Stimulated activated CD4-positive, alpha-beta T cell treated with anti-CD3 and anti-CD28 coated beads, Interleukin-12 subunit alpha, Interleukin-12 subunit beta, amount 100 ng/mL, for 4 hours (primary cell): ENCODE data around the gene CHST11.
"Not testable (repeated sequence)": the region's sequence is repeated elsewhere in the genome, so short reads cannot be mapped to it uniquely, and the experiment has no call there.

Experiments
- DNase-seq: peaks from one replicate; pipeline ENCODE4 v3.0.0-alpha.2; 2020

CHST11 gene

DNA sequence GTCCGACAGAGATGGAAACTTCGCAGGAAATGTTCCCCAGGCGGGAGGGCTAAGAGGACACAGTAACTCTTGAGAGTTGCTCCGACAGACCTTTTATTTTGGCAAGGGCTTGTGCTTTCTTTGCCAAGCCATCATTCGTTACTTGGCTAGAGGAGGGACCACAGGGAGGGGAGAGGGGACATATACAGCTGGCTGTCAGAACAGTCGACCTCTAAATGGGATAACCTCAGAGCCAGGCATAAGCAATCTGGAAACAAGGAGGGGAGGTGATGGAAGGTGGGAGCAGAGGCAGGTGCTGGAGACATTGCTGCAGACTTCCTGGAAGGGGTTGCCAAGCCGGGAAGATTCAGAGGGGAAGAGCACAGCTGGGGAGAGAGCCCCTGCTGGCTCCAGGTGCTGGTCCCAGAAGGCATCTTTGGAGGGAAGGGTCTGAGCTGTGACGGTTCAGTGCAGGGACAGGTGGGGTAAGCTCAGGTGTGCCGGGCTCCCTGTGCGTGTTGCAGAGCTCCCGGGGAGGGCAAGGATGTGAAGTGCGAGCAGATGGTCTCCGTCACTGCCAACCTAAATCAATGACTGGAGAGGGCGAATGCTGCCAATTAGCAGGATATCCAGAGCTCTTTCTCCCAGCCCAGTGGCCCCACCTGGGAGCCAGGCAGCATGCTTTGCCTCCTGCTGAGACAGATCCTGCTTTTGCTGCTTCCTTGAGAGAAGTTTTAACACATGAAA, 50.1 kb downstream of the CHST11 start:
- no peak for DNase-seq

- DNase-seq: no peak
These were observed 50.9 kb downstream of the CHST11 start for GRCh38 chr12:104507672-104508071.

- no peak for DNase-seq
These were observed 52.2 kb downstream of the CHST11 start for GRCh38 chr12:104508752-104509446.

- DNase-seq: no peak
These were observed 53.6 kb downstream of the CHST11 start for GRCh38 chr12:104510145-104510872.

DNA sequence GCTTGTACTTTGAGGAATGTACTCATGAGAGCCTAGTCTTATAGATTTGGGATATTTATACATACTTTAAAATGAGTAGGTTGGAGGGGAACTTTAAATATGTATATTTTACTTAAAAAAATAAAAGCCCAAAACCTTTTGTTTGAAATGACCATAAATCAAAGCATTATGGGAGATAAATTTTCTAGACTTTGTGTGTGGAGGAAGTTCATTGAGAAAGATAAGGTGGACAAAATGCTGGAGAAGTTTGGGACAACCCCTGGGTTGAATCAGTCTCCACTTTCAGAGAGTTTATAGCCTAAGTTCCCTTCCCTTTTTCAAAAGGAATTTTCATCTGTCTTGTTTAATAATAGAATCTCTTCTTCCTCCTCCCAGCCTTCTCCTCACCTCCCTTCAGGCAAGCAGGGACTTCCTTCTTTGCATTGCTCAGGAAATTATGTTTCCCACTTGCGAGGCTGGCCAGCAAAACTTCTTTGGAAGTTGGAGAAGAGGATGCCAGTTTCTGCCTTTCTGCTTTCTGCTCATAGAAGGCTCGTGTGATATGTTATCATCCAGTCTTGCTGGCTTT, 54.2 kb downstream of the CHST11 start:
- no peak for DNase-seq

DNA sequence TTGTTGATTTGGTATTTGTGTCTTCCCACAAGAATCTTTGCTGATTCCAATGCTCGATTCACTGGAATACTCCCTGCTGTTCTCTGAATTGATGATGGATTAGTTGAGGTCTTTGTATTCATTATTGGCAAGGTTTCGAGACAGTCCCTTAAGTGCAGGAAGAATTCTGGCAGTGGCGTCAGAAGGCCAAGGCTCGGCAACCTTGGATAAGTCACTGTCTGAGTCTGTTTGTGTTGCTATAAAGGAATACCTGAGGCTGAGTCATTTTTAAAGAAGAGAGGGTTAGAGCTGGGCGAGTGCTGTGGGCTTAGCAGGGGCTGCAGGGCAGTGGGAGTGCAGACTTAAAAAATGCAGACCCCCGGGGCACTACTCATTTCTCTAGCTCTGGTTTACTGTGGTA, 56.9 kb downstream of the CHST11 start:
- DNase-seq: no peak

DNA sequence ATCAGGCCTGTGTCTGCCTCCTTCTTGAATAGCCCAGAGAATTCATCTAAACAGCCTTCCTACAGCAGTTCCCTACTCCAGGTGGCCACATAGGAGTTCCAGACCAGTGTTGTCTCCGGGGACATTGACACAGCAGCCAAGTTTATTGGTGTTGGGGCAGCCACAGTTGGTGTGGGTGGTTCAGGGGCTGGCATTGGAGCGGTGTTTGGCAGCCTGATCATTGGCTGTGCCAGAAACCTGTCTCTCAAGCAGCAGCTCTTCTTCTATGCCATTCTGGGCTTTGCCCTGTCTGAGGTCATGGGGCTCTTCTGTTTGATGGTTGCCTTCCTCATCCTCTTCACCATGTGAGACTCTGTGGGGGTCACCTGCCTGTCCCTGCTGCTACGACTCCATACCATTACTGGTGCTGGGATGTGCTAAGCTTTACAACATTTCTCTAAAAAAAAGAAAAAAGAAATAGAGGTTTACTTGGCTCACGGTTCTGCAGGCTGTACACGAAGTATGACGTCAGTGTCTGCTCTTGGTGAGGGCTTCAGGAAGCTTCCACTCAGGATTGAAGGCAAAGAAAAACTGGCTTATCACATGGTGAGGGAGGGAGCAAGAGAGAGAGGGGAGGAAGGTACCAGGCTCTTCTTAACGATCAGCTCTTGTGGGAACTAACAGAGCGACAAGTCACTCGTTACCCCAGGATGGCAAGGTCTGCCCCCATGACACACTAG, 57.5 kb downstream of the CHST11 start:
- no peak for DNase-seq

GRCh38 chr12:104515899-104516298, 59.2 kb downstream of the CHST11 start:
- DNase-seq: no peak

DNA sequence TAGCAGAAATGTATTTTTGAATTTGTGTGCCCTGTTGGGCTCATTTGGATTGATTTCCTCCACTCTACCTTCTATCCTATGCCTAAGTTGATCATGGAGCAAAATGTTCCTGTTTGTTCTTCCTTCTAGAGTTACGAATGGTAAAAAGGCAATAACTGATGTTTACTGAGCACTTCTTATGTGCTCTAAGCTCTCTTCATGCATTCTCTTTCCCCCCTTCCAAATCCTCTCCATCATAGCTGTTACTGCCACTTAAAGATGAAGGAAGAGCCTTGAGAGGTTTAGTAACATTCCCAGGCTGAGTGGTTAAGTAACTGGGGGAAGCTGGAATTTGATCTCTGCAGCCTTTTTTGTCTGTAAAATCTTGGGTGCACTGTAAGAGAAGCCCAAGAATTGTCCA, 60.1 kb downstream of the CHST11 start:
- no peak for DNase-seq

DNA sequence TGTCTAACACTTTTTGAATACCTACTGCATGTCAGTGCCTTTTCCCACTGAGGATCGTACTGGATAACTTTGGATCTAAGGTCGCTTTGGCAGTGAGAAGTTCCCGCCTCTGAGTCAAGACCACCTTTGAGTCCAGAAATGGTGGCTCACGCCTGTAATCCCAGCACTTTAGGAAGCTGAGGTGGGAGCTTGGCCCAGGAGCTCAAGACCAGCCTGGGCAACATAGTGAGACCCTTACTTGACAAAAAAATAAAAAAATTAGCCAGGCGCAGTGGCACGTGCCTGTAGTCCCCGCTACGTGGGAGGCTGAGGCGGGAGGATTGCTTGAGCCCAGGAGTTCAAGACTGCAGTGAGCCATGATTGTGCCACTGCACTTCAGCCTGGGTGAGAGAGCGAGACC, 61.1 kb downstream of the CHST11 start:
- DNase-seq: no peak

- DNase-seq: no peak
These were observed 62.7 kb downstream of the CHST11 start for GRCh38 chr12:104519190-104520019.

DNA sequence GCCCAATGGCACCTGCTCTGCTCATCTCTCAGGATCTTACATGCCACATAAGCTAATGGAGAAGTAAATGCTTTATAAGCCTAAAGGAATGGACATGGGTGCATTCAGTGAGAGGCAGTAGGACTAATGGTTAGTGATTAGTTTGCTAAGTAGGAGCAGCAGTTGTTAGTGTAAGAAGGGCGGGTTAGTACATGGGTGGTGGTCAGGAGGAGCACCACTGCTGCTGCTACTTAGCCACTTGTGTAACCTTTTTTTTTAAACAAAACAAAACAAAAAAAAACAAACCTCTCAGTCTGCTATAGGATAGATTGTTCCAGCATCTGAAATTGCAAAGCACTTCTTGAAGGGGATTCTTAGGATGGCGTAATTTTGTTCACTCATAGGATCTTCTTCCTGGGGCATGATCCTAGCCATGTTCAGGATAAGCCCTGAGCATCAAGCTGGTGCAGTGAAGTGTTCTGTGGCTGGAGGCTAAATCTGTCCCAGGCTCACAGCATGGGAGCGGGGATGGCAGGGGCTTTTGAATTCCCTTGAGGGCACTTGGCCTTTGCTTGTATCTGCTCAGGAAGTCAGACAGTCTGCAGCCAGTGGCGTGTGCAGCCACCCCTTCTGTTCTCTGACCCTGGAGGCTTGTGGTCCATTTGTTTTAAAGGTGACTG, 63.6 kb downstream of the CHST11 start:
- no peak for DNase-seq

- DNase-seq: no peak
These were observed 65.0 kb downstream of the CHST11 start for GRCh38 chr12:104521731-104522130.

DNA sequence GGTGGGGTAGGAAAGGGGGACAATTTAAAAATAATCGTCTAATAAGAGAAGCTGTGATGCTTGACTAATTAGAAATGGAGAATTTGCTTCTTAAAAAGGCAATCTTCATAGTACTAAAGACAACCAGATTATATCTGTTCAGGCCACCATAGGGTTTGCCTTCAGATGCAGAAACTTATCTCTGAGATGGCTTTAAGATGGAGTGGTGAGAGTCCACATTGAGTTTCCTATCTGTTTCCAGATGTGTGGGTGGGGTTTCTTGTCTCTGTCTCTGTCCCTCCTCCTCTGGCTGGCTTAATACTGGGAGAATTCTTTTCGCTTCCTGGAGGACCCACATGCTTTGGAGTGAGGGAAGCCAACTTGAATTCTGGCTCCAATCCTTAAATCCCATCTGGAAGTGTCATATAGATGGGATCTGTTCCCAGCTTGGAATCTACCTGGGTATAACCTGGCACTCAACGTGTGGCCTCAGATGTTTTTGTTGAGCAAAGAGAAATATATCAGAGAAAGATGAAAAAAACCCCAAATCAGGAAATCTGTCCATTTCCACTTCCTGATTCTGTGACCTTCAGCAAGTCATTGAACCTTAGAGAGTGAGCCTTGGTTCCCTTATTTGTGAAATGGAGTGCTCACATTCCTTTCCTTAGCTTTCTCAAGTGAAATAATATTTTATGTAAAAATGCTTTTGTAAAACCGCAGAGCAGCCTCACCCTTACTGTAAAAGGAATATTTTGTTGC, 66.4 kb downstream of the CHST11 start:
- DNase-seq: no peak

- no peak for DNase-seq
These were observed 67.5 kb downstream of the CHST11 start for GRCh38 chr12:104524034-104524832.

DNA sequence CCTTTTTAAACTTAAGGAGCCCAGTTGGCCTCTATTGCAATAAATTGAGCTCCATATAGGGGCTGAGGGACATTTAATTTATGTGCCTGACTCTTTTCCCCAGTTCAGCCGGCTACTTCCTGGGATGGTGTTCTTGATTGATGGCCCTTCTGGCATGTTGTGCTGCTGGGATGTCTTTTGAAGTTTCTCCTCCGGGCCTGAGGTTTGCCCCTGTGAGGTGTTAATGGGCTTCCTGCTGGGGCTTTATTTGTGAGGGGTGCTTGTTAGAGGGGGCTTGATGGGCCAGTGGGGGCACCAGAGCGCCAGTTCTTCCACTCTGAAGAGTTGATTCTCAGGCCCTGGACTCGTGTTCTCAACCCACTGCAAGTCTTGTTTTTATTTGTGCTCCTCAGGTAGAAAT, 69.6 kb downstream of the CHST11 start:
- DNase-seq: no peak

- DNase-seq: no peak
These were observed 70.0 kb downstream of the CHST11 start for GRCh38 chr12:104526751-104527150.

DNA sequence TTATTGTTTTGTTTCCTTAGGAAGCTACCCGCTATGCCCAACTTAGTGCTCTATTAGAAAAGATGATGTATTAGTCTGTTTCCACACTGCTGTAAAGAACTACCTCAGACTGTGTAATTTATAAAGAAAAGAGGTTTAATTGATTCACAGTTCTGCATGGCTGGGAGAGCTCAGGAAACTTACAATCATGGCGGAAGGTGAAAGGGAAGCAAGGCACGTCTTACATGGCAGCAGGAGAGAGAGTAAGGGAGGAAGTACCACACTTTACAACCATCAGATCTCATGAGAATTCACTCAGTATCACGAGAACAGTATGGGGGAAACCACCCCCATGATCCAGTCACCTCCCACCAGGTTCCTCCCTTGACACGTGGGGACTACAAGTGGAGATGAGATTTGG, 70.9 kb downstream of the CHST11 start:
- DNase-seq: not testable (repeated sequence)

DNA sequence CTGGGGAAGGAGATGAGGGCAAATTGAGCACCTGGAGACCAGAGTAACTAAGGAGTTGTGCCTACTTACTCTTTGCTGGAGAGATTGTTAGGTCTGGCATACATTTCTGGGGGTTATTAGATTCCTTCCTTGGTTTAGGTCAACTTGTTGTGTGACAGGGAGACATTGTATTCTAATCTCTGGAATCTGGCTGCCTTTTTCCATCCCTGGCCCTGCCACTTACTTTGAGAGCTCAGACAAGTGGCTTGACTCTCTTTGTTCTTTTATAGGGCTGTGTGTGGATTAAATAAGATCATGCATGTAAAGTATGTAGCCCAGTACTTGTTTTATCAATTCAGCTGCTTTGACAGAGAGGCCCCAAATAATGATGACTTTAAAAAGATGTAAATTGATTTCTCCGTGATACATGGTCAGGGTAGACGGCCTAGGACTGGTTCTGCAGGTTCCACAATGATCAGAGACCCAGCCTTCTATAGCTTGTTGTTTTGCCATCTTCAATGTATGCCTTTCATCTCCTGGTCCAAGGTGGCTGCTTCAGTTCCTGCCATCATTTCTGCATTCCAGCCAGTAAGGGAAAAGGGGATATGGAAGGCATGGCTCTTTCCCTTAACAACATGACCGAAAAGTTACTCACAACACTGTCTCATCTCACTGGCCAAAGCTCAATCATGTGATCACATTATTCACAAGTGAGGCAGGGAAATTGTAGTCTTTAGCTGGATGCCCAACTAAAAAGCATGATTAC, 72.6 kb downstream of the CHST11 start:
- DNase-seq: no peak
